Activated CD8-positive, alpha-beta memory T cell treated with anti-CD3 and anti-CD28 coated beads, Interleukin-2, amount 50 U/mL, for 48 hours (primary cell): ENCODE results near the gene EVC.

ENCODE experiments used
- DNase-seq: peaks from one replicate; pipeline ENCODE4 v3.0.0-alpha.2; 2020

Gene EVC

DNA sequence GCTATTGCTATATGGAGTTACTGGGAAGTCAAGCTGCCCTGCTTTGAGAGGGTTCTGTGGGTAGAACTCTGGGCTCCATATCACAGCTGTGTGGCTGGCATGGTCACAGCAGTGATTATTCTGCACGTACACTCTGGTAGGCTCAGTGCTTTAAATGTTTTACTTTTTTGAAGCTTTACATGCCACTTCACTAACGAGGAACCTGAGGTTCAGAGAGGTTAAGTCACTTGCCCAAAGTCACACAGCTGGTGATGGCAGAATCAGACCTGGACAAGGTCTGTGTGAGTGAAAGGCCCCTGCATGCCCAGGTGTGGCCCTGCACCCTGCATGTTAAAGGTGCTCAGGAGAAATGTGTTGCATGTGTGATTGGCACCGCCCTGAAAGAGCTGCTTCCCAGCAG lies 24.5 kb downstream of the EVC start:
- no peak for DNase-seq

DNA sequence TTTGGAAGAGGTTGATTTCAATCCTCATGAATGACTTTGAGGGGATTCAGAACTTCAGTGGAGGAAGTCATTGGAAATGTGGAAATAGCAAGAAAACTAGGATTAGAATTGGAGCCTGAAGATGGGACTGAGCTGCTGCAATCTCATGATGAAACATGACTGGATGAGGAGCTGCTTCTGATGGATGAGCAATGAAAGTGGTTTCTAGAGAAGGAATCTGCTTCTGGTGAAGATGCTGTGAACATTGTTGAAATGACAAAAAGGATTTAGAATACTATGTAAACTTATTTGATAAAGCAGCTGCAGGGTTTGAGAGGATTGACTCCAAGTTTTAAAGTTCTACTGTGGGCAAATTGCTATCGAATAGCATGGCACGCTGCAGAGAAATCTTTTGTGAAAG lies 27.1 kb downstream of the EVC start:
- no peak for DNase-seq

DNA sequence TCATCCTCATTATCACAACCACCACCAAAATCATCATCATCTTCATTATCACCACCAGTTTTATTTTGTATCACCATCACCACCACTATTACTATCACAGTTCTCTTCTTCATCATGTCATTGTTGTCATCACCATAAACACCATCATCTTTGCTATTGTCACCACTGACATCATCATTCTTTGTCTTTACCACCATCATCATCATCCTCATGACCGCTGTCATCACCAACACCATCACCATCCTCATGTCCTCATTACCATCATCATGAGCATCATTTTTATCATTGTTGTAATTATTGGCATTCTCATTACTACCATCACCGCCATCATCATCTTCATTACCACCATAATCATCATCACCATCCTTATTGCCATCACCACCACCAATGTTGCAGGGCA lies 31.4 kb downstream of the EVC start:
- no peak for DNase-seq

DNA sequence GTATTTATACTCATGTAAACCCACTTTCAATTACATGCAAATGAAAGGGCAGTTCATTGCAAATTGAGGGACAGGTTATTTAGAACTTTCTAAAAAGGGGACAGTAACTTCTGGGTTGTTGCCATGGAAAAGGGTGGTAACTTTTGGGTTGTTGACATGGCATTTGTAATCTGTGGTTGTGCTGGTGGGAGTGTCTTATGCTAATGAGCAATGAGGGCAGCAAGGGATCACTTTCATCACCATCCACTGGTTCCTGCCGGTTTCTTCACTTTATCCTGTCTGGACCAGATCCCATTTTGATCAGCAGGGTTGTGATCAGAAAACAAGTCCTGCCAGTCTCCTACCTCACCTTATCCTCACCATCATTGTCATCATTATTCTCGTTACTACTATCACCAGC lies 32.0 kb downstream of the EVC start:
- DNase-seq: no peak

DNA sequence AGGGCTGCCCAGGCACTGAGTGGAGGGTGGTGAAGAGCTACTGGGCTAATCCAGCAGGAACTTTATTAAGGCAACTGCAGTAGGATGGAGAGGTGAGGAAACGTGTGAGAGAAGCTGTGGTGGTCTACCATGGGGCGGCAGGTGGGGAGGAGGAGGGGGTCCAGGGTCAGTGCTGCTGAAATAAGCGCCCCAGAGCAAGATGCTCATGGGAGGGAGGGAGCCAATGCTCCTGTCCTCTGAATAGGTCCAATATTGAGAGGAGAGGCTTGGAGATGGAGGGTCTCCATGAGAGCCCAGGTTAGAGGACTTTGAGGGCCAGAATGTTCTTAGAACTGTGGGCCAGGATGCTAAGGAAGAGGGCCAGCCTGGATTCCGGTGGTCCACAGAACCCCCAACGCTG lies 35.2 kb downstream of the EVC start:
- DNase-seq: no peak

DNA sequence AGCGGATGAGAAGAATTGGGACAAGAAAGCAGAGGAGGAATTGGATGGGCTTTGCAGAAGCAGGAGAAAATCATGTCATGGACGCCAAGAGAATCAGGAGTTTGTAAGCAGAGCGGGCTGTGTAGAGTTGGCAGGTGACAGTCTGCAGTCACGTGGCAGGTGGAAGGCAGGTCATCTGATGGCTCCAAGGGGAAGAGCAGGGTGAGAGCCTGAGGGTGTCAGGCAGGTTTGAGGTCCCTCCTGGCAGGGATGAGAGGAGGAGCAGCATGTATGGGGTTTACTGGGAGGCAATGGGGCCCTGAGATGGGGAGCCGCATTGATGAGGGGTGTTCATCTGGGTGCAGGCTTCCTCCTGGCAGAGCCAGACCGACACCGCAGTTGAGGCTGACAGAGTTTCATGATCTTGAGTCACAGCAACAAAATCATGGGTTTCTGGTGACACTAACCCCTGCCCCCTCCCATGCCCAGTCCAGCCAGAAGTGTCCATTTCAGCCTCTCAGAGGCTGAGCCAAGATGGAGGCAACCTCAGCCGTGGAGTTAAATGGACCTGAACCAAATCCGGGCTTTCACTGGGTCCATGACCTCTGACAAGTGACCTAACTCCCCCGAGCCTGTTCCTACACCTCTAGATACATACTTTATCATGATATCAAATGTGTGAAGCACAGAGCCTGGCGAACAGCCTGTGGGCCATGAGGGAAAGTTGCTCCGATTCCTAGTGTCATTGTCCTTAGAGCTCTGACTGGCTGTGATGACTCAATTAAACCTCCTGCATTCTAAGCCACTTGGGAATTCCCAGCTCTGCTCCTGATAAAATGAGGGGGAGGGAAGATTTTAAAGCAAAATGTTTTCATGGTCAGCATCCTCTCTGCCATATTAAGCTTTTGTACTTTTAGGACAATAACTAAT lies 36.1 kb downstream of the EVC start:
- DNase-seq: no peak

DNA sequence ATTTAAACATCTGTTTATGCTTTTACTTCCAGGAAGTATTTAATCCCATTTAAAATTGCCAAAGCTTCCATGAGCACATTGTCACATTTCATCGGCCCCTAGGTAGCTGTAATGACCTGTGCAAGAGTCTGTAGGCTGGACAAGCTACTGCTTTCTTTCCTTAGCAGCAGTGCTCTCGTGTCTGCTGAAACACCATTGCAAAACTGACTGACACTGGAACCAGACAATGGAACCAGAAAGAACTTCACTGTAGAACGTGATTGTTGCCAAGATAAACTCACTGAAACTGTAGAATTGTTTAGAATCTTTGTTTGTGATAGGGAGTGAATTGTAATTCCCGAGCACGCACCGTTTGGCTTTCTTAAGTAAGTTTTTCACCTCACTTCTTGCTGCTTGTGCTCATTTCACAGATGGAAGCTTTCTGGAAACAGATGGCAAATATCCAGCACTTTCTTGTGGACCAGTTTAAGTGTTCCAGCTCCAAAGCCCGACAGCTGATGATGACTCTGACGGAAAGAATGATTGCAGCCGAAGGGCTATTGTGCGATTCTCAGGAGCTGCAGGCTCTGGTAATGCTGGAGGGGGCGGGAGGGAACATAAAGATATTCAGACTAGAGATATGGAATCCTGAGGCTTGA lies 36.9 kb downstream of the EVC start:
- DNase-seq: no peak

DNA sequence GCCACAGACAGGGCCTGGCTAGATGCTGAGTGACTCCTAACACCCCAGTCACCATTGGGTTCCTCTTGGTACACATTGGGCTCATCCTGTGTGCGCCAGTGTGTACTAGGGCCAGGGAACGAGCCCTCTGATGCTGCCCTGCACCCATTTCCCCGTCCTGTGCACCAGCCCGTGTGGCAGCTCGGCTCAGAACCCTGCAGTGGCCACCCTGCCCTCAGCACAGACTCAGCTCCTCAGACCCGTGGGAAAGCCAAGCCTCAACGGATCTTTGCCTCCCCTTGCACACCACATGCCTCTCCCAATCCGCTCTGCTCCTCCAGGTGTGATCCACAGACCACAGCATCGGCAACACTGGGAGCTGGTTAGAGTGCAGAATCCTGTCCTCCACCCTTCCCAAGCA lies 38.6 kb downstream of the EVC start:
- DNase-seq: no peak

DNA sequence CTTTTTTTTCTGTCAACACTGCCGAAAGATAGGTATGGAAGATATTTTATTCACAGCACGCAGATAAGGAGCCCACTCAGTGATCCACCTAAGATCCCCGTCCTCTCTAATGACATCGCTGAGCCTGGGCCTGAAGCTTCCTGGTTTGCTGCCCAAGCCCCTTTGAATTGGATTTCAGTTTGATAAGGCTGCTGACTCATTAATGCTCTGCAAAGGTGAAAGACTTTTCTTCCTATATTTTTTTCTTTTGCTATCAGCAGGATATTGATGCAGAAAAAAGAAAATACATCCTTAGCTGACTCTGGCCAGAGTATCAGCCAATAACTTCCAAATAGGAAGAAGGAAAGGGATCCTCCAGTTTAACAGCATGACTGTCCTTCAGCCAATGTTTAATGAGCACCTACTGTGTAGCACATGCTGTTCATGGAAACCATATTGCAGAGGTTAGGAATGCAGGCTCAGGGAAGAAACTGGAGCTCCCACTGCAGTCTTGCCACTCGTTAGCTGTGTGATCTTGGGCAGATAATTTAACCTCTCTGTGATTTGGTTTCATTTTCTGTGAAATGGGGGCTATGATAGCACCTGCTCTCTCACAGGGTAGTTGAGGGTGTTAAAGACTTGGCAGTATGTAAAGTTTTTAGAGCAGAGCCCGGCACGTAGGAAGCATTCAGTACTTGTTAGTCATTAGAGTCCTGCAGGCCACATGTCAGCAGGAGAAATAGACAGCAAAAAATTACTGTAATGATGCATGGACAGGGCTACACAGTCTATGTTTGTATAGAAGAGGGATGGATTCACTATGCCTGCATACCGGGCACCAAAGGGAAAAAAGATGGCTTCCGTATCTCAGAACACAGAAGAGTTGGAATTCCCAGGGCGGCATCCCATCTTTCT lies 39.3 kb downstream of the EVC start:
- DNase-seq: no peak

DNA sequence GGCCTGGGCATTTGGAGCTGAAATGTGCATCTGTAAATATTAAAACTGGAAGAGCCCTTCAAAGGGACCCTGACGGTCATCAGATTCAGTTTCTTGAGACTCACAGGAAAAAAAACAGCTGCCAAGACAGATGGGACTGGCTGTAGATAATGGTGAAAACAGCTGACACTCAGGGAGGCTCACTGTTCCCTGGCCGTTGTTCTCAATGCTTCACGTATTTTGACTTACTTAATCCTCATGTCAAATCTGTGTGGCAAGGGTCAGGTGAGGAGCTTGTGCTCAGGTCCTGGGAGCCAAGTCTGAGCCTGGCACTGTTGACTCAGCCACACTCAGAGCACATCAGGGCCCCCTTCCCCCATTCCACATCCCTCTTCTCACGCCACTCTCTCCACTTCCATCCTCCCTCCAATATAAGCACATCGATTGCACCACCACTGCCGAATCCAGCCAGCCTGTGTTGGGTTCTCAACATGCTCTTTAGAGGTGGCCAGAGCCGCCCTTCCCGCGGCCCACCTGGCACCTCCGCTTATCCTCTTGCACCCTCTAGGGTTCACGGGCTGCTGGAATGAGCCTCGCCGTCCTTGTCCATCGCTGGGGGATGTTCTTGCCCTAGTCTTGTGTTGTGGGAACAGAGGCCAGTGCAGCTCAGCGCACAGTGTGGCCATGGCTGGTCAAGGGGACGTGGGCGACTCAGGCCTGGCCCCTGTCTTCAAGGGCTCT lies 40.1 kb downstream of the EVC start:
- no peak for DNase-seq

DNA sequence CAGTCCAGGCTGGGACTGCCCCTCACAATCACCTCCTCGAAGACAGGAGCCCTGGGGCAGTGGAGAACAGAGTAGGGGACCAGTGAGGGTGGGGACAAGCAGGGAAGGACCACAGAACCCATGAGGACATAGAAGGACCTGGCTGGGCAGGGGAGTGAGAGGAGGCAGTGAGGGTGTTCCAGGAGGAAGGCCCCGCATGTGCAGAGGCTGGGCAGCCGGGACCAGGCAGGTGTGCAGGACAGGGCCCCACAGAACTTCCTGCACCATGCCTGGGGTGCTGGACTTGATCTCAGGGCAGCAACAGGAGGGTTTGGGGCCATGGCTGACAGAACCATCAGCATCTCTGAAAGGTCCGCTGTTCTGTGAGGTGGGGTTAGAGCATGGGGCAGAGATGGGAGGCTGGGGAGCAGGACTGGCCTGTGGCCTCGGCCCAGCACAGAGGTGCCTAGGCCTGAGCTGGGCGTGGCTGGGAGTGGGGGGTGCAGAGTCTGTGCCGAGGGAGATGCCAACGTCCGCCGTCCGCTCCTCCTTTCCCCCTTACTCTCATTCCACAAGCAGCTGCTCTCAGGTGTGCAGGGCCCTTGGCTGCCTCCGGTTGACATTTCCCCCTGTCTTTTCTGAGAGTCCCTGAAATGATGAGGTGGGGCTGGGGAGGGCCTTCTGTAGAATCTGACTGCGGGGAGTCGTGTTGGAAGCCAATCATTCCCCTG lies 40.8 kb downstream of the EVC start:
- no peak for DNase-seq

DNA sequence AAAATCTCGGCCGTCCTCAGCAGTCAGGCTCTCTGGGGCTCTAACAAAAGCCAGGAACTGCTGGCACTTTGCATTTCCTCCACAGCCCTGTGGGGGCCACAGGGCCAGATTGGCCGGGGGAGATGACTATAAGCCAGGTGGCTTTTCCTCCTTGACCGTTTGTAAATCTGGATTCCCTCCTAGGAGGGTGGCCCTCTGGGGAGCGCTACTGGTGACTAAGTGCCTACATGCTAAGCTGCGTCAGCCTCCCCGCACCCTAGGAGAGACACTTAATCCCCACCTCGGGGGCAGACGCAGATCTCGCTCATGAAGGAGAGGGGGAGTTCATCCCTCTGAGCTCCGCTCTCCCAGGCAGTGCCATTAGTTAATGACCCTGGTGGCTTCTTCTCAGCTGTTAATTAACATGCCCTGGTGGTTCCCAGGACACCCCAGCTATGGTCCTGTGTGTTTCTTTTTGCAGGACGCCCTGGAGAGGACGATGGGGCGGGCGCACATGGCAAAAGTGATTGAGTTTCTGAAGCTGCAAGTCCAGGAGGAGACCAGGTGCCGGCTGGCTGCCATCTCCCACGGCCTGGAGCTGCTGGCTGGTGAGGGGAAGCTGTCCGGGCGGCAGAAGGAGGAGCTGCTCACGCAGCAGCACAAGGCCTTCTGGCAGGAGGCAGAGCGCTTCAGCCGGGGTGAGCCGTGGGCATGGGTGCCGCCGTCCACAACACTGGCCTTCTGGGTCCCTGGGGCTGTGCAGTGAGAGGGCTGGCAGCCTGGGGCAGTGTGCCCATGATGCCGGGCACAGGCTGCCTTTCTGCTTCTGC lies 41.6 kb downstream of the EVC start:
- no peak for DNase-seq

DNA sequence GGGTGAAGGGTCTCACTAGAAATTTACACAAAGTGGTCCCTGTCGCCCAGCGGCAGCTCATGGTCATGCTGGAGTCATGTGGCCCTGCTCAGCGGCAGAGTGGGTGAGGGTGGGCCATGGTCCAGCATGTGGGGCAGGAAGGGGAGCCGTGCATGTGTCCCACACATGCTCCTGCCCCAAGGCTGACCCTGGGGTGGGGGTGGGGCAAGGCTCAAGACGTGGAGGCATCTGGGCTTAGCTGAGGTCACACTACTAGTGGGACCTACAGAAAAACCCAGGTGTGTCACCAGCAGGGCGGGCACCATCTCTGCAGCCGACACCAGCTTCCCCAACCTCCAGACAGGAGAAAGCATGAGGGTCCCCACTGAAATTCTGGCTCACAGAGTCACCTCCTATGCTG lies 42.4 kb downstream of the EVC start:
- DNase-seq: no peak

DNA sequence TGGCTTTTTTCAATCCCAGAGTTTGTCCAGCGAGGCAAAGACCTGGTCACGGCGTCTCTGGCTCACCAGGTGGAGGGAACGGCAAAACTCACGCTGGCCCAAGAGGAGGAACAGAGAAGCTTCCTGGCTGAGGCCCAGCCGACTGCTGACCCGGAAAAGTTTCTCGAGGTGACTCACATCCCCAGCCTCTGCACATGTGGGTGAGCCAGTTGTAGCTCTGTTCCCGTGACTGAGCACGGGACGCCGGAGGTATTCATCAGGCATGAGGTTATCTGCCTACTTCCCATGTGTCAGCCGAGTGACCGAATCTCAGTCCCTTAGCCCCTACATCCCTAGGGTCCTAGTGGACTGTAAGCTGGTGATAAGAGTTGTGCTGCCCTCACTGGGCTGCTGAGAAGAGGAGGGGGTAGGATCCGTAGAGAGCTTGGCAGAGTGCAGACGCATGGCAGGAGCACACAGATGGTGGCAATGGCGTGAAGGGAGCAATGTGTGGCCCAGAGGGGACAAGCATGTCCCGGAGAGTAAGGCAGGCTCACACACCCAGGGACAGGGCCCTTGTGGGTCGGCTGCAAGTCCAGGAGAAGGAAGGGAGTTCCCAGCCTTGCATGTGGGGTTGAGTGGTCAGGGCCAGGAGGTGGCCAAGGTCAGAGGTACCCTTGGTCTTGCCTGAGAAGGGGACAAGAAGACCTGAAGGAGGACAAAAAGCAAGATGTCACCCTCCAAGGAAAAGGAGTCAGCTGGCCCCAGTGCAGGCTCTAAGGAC lies 42.9 kb downstream of the EVC start:
- no peak for DNase-seq

DNA sequence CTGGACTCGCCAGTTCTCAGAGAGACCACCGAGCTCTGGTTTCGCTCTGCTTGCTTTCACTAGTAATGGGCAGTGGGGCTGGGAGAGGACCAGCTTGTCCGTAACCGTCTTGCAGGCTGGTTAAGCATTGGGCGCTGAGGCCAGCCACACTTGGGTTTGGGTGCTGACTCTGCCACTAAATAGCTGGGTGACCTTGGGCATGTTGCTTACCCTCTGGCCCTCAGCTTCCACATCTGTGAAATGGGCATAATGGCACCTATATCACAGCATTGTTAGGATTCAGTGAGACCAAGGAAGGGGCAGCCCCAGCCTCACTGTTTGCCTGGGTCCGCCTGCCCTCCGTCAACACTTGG lies 43.5 kb downstream of the EVC start:
- no peak for DNase-seq

DNA sequence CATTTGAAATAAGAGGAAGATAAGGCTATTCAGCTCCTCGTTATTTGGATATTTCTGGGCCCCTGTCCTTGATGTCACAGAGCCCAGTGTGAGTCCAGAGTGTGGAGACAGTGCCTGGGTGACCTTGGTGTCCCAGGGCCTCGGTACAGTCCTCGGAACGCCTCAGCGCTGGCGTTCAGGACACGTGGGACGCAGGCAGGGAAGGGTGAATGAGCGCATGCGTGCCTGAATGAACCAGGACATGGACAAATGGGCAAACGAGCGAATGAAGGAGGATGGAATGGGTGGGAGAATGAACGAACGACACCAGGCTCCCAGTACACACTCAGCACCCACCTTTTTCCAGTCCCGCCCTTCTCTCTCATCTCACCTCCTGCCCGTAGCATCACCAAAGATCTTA lies 44.2 kb downstream of the EVC start:
- no peak for DNase-seq

DNA sequence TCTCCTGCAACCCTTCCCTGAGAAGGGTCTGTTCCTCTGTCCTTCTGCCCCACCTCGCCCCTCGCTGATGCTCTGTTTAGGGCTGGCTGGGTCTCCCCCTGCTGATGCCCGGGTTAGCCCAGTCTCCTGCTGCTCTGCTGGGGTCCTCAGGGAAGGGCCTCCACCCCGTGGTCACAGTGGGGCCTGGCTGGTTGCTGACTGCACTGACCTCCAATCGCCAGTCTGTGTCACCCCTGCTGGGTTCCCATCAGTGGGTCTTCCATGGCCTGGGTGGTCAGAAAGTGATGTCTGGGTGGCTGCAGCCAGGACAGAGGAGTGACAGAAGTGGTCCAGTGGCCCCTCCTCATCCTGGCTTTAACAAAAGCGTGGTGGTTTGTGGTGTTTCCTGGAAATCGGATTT lies 44.7 kb downstream of the EVC start:
- DNase-seq: no peak

DNA sequence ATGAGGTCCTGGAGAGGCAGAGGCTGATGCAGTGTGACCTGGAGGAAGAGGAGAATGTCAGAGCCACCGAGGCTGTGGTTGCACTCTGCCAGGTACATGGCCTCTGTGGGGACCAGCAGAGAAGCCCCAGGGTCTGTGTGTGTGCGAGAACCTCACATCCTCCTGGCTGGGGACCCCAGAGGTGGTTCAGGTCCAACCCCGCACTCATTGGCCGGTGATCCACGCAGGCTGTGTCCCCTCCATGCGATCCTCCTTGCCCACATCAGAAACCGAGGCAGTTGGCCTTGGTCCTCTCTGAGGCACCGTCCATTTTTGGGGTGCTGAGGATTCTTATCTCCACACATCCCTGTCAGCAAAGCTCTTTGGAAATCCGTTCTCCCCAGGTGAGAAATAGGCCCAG lies 45.3 kb downstream of the EVC start:
- no peak for DNase-seq

DNA sequence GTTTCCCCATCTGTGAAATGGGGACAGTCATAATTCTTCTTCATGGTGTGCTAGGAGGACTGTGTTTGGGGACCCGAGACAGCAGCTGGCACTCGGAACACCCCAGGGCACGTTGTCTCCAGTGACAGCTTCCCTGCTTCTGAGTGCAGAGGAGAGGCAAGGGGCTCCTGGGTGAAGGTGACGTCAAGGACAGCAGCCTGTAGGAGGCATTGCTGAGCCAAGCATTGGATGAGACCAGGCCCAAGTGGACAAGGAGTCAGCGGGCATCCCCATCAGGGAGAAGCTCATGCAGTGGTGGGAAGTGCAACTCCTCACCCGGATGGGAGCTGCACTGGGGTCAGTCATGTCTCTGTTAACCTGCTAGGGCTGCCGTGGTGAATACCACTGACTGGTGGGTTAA lies 46.1 kb downstream of the EVC start:
- no peak for DNase-seq

DNA sequence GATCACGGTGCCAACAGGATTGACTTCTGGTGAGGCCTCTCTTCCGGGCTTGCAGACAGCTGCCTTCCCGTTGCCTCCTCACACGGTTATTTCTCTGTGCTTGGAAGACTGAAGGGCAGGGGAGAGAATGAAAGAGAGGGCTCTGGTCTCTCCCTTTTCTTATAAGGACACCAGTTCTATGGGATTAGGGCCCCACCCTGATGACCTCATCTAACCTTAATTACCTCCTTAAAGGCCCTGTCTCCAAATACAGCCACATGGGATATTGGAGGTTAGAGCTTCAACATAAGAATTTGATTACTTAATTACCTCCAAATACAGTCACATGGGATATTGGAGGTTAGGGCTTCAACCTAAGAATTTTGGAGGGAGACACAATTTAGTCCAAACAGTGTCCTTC lies 46.5 kb downstream of the EVC start:
- no peak for DNase-seq

DNA sequence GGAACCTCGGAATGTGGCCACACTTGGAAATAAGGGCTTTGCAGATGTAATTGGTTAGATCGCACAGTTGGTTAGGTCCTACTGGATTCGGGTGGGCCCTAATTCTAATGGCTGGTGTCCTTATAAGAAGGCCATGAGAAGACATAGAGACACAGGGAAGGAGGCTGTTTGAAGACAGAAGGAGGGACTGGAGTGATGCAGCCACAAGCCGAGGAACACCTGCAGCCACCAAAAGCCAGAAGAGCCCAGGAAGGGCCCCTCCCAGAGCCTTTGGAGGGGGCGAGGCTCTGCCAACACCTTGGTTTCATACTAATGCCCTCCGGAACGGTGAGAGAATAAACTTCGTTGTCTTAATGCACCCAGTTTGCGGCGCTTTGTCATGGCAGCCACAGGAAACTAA lies 47.0 kb downstream of the EVC start:
- DNase-seq: no peak
